ENCODE data around the gene CPM. TPM values are rescaled to one million over a fixed set of nuclear protein-coding genes. Genes with fewer than 3 reads are reported as not detected.

Gene CPM
- total RNA-seq, 6 experiments from 2014 or later: 1.4 to 3.0 (median 2.3) TPM

- Mint-ChIP-seq H3K36me3 (ENCODE audit: low read depth) (no peaks in the 10 kb centered on the region), H3K27ac (no peak overlapping the region), H3K9me3 (no peaks in the 10 kb centered on the region), H3K4me3 (no peak overlapping the region), H3K4me1 (ENCODE audit: low read depth) (peaks cover 19% of the 10 kb centered on the region), H3K27me3 (ENCODE audit: insufficient read depth) (no peaks in the 10 kb centered on the region)
- no peak for TF ChIP-seq CTCF (IDR thresholded peaks at IDR 0.05)
- no peak for DNase-seq
These were observed 37.3 kb upstream of the CPM start for GRCh38 chr12:68970306-68970705.

GRCh38 chr12:68967046-68967445, 34.1 kb upstream of the CPM start:
- H3K4me1 Mint-ChIP-seq (ENCODE audit: low read depth): peaks cover 21% of the 10 kb centered on the region
- H3K9me3 Mint-ChIP-seq: no peaks in the 10 kb centered on the region
- peaks cover 3% of the 10 kb centered on the region for H3K27me3 Mint-ChIP-seq (ENCODE audit: insufficient read depth)
- DNase-seq: no peak
- no peak overlapping the region for H3K27ac Mint-ChIP-seq
- no peak for TF ChIP-seq CTCF (IDR thresholded peaks at IDR 0.05)
- no peaks in the 10 kb centered on the region for H3K36me3 Mint-ChIP-seq (ENCODE audit: low read depth)
- H3K4me3 Mint-ChIP-seq: no peak overlapping the region

- no peak for DNase-seq
- no peaks in the 10 kb centered on the region for H3K9me3 Mint-ChIP-seq
- H3K4me3 Mint-ChIP-seq: no peak overlapping the region
- peaks cover 22% of the 10 kb centered on the region for H3K4me1 Mint-ChIP-seq (ENCODE audit: low read depth)
- TF ChIP-seq CTCF (IDR thresholded peaks at IDR 0.05): no peak
- no peaks in the 10 kb centered on the region for H3K36me3 Mint-ChIP-seq (ENCODE audit: low read depth)
- peaks cover 3% of the 10 kb centered on the region for H3K27me3 Mint-ChIP-seq (ENCODE audit: insufficient read depth)
- no peak overlapping the region for H3K27ac Mint-ChIP-seq
These were observed 31.1 kb upstream of the CPM start for GRCh38 chr12:68963856-68964745.

GRCh38 chr12:68962877-68963855, 30.2 kb upstream of the CPM start:
- Mint-ChIP-seq H3K4me1 (ENCODE audit: low read depth) (peaks cover 22% of the 10 kb centered on the region), H3K27ac (no peak overlapping the region), H3K4me3 (no peak overlapping the region), H3K9me3 (no peaks in the 10 kb centered on the region), H3K36me3 (ENCODE audit: low read depth) (no peaks in the 10 kb centered on the region), H3K27me3 (ENCODE audit: insufficient read depth) (peaks cover 5% of the 10 kb centered on the region)
- no peak for DNase-seq
- TF ChIP-seq CTCF (IDR thresholded peaks at IDR 0.05): no peak

- H3K27me3 Mint-ChIP-seq (ENCODE audit: insufficient read depth): peaks cover 6% of the 10 kb centered on the region
- no peaks in the 10 kb centered on the region for H3K36me3 Mint-ChIP-seq (ENCODE audit: low read depth)
- no peak for DNase-seq
- no peak overlapping the region for H3K27ac Mint-ChIP-seq
- no peaks in the 10 kb centered on the region for H3K9me3 Mint-ChIP-seq
- H3K4me1 Mint-ChIP-seq (ENCODE audit: low read depth): peaks cover 22% of the 10 kb centered on the region
- no peak for TF ChIP-seq CTCF (IDR thresholded peaks at IDR 0.05)
- no peak overlapping the region for H3K4me3 Mint-ChIP-seq
These were observed 27.0 kb upstream of the CPM start for GRCh38 chr12:68959891-68960464.
